ENCODE measurements around the gene ADGRB3.

The ADGRB3 gene

GRCh38 chr6:68634726-68635411 lies at the start of gene ADGRB3:
ADGRB3 (plus strand) TSS chr6:68635282; CDS start chr6:68638676, 3,394 bp downstream.
- DNase-seq = peak; percentile 88 to 95

- no peak for DNase-seq
Measured at GRCh38 chr6:68593558-68593957, 41.5 kb upstream of the ADGRB3 start.

DNA sequence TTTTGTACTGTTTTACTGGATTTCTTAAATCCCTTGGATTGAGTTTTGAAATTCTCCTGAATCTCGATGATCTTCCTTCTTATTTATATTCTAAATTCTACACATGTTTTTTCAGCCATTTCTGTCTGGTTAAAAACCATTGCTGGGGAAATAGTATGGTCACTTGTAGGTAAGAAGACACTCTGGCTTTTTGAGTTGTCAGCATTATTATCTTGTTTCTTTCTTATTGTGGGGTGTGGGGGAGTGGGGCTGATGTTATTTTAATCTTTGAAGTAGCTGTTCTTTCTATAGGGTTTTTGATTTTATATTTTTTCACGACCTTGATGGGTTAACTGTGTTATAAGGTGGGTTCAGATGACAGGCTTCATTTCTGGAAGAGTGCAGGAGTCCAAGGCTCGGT lies 37.4 kb upstream of the ADGRB3 start:
- no peak for DNase-seq

- DNase-seq = no peak
Measured at GRCh38 chr6:68615938-68616337, 19.1 kb upstream of the ADGRB3 start.

DNA sequence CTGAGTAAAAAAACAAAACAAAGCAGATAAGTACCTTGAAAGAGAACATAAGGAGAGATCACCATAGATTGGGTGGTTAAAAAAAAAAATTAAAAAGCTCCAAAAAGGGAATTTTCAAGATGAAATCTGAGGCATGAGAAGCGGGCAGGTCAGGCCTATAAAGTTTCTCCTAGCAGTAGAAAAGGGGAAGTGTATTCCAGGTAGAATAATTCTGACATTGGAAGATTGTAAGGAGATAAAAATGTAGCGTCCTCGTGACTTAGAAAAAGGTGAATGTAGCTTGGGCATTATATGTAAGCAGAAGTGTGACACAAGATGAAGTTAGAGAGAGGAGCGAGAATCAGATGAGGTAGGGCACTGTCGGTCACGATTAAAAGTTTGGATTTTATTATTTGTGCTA lies 9.1 kb upstream of the ADGRB3 start:
- no peak for DNase-seq

- no peak for DNase-seq
Measured at GRCh38 chr6:68628161-68628560, 6.9 kb upstream of the ADGRB3 start.

DNA sequence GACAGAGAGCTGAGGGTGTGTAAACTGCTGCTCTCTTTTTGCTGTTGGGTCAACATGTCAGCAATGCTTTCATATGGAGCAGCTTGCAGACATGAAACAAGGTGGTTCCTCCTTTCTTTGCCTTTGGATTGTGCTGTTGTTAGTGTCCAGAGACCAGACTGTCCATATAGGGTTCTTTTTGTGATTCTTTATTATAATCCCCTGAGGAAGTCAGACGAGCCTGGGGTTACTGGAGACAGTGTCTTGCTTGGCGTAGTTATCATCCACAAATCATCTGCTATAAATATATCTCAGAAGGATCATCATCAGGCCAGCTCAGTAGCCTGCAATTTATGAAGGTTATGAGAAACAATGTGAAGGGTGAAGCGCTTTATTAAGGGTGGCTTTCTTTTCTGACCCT lies 2.3 kb upstream of the ADGRB3 start:
- DNase-seq = no peak

- no peak for DNase-seq
Measured at GRCh38 chr6:68633281-68633971, 1.7 kb upstream of the ADGRB3 start.

DNA sequence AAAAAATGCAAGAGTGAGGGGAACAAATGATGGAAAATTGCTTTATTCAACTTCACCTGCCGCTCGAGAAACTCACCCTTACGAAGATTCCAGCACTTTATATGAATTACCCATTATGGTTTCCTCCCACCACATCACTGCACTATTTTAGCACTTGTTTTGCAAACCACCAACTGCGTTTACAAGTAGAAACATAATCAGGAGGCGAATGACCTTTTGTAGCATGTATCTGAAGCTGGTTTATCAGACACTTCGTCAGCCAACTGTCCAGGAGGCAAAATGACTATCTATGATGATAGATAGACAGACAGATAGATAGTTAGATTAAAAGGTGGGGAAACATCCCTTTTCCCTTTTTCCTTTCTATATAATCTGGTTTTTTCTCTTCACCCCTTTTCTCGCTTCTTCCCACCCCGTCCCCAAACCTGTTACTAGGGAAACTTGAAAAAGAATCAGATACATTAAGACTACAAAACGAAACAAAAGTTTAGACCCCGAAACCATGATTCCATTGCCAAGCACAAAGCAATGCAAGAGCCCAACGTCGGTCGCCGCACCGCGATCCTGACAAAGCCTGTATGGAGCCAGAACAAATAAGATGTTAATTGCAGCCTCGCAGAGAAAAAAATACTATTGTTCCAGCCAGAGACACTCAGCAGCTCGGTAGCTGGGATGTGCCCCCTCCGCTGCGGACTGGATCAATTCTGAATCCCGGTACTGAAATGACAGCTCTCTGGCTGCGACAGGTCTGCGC lies 933 bp upstream of the ADGRB3 start:
- DNase-seq = peak; percentile 61 to 80

DNA sequence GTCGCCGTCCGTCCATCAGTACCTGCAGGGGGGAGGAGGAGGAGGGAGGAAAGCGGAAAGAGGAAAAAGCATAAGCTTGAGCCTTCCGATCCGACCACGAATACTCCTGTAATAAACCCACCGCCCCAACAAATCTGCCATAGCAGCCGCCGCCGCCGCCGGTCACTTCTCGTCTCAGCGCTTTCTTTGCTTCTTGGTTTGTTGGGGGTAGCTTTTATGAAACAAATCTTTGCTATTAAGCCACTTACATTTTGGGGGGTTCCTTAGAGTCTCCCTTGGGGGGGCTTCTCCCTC lies 277 bp downstream of the ADGRB3 start:
- no peak for DNase-seq

DNA sequence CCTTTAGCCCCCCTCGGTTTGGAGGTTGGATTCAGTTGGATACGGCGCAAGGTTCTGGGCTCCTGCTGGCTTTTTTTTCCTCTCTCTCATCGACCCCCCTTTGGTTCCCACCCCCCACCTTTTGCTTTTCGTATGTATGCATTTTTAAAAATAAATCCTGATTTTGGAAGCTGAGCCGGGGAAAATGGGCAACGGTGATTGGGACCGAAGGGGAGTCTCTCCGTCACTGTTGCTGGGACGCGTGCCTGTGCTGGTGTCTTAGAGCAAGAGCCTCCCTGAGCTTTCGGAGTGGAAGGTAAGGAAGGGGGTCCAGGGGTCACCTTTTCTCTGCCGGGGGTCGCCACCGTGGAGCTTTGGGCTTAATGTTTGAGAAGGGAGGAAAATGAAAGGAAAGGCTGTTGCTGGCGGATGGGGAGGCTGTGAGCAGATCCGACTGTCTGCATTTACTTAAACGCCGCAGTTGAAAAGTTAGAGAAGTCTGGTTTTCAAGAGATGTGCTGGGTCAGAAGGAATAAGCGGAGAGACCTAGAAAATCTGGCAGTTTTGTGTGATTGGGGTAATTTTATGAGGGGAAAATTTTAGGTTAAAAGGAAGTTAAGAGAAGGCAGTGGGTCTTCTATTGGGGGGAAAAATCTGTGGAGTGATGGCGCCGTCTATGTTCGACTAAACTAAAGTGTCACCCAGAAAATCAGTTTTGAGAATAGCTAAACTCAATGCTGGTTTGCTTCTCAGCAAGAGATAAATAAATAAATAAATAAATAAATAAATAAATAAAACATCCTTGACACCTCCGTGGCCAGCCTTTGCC lies 828 bp downstream of the ADGRB3 start:
- peak; percentile 33 to 44 for DNase-seq

DNA sequence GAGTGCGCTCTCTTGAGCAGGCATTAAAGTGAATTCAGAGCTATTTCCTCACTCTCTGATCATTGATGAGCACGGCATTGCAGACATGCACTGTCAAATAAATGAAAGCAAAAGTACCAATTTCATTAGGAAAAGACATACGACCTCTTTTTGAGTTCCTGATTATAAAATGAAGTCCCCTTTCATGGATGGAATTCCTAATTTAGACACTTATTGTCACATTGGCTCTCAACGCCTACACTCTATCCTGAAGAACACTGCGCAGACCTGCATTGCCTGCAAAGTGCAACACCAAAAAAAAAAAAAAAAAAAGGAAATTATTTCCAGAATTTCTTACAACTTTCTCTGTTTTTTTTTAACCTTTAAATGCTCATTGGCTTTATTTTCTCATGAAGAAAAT lies 1.6 kb downstream of the ADGRB3 start:
- DNase-seq = no peak

DNA sequence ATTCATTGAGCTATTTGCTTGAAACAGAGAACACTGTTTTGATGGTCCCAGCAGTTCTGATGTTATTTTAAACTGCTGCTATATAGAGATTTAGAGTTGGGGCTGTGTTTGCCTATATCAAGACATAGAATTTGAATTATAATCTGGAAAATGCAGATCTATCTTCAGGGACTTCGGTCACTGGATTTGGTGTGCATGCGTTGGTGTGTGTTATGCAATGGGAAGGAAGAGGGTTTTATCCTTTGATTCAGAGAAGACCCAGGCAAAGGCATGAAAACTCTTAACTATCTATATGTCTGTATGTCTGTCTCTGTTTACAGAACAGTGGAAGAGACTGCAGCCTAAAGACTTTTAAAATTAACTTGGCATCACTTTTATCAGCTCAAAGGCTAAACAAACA lies 2.0 kb downstream of the ADGRB3 start:
- DNase-seq = no peak

- DNase-seq = no peak
Measured at GRCh38 chr6:68637782-68638181, 2.7 kb downstream of the ADGRB3 start.

DNA sequence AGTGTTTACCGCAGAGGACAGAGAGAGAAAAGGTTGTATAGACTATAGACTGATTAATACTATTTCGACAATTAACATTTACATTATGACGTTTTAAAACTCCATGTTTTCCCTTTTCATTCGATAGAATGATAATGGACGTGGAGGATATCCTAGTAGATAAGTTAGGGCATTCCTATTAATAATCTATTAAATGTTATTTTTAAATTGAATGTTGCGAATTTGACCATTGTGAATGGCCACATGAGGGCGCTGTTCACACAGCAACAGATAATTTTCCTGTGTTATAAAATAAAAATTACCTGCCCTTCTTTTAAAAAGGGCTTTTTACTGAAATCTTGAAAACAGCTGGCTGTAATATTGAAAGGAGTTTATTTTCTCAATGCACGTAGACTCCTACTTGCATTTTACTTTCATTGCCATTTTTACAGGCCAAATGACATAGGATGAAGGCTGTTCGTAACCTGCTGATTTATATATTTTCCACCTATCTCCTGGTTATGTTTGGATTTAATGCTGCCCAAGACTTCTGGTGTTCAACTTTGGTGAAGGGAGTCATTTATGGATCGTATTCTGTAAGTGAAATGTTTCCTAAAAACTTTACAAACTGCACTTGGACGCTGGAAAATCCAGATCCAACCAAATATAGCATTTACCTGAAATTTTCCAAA lies 3.3 kb downstream of the ADGRB3 start:
- DNase-seq = peak; percentile 18 to 22

- no peak for DNase-seq
Measured at GRCh38 chr6:68639211-68639610, 4.1 kb downstream of the ADGRB3 start.

DNA sequence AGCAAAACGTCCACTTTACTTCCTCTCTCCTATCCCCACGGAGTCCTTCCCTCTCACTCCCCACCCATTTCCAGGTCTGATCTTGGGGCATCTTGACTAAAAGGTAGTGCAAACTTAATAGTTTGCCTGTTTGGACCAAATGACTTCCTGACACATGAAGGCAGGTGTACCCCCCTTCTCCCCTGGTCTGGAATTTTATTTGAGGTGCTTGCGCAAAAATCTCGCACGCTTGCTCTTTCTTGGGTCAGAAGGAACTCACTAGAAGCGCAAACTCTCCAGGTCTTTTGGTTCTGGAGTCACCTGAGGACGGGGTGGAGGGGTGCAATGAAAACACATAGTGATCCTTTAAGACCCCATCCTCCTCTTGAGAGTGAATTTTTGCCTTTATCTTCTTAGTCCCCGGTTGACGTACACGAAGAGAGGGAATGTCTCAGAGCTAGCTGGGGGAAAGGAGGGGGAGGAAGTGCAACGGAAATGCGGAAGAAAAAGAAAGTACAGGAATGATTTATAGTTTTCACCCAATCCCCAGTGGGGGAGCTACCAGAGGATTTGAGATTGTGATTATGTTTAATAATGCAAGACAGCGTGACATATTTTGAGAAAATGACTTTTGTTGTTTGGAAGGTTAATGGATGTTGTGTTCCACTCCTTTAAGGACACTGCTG lies 4.9 kb downstream of the ADGRB3 start:
- DNase-seq = no peak

- no peak for DNase-seq
Measured at GRCh38 chr6:68640491-68640835, 5.4 kb downstream of the ADGRB3 start.

- no peak for DNase-seq
Measured at GRCh38 chr6:68641172-68641571, 6.1 kb downstream of the ADGRB3 start.

DNA sequence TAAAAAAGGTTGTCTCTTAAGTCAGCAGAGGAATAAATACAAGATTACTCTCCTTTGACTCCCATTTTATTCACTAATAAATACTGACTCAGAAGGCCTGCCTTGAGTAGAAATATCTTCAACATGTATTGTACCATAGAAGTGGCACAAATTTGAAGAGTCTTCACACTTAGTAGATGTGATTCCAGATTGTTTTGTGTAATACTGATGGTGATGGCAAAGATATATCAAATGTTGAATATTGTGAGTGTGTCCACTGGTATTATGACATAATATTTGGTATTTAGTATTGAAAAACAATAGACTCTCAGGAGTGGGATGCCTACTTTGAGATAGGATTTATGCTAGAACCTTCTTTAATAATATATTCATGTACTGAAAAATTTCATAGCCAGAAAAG lies 7.0 kb downstream of the ADGRB3 start:
- DNase-seq = no peak

- no peak for DNase-seq
Measured at GRCh38 chr6:68642977-68643376, 7.9 kb downstream of the ADGRB3 start.

DNA sequence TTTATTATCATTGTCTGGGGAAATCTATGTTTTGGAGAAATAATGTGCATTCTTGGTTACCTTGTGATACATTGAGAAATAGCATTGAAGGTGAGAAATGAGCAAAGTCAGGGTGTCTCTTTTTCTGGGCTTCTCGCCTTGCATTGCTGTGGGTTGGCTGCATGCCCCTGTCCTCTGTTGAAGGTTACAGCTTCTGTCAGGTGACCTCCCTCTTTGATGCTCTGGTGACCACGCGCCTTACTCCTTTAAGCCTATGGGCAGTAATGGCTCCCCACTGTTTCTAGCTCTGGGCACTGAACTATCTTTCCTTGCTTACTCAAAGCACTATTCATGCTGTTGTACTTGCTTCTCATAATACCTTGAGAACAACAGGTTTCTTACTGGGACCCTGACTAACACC lies 14.6 kb downstream of the ADGRB3 start:
- DNase-seq = no peak
